GM18868 (cell line): ENCODE results near the gene CC2D2A.
A peak's percentile ranks its signal among the peaks of the same experiment; 100 is the strongest.

ENCODE experiments used
- ATAC-seq: cut with Tn5 transposase; IDR thresholded peaks from one replicate; pipeline ENCODE4 v1.9.1; 2021; ENCODE audit warnings: mild to moderate bottlenecking, moderate library complexity; ENCODE audit not compliant: unreplicated experiment

The CC2D2A gene

GRCh38 chr4:15469402-15470127 is at the start of gene CC2D2A:
TSS of gene CC2D2A (plus strand) at chr4:15469882. CDS start at chr4:15475933, 6,051 bp downstream.
- ATAC-seq, result peak; percentile 26

- no peak for ATAC-seq
Observed at GRCh38 chr4:15420642-15421041, 49.0 kb upstream of the CC2D2A start.

- no peak for ATAC-seq
Observed at GRCh38 chr4:15423285-15423711, 46.4 kb upstream of the CC2D2A start.

GRCh38 chr4:15425520-15425919 is 44.2 kb upstream of the CC2D2A start:
- no peak for ATAC-seq

GRCh38 chr4:15427161-15427560 is 42.5 kb upstream of the CC2D2A start:
- no peak for ATAC-seq

- no peak for ATAC-seq
Observed at GRCh38 chr4:15427701-15428100, 42.0 kb upstream of the CC2D2A start, which contains the start of gene C1QTNF7. TSS of gene C1QTNF7 (plus strand) at chr4:15428033. CDS start at chr4:15435744, 7,711 bp downstream.

GRCh38 chr4:15428611-15429010 is 41.1 kb upstream of the CC2D2A start:
- ATAC-seq, result no peak

- ATAC-seq, result no peak
Observed at GRCh38 chr4:15434091-15434490, 35.6 kb upstream of the CC2D2A start.

- ATAC-seq, result no peak
Observed at GRCh38 chr4:15434676-15435075, 35.0 kb upstream of the CC2D2A start.

GRCh38 chr4:15436513-15436912 is 33.2 kb upstream of the CC2D2A start:
- no peak for ATAC-seq

GRCh38 chr4:15438939-15439524 is 30.6 kb upstream of the CC2D2A start:
- ATAC-seq, result no peak

- ATAC-seq, result no peak
Observed at GRCh38 chr4:15443371-15444160, 26.1 kb upstream of the CC2D2A start.

GRCh38 chr4:15444276-15444675 is 25.4 kb upstream of the CC2D2A start:
- ATAC-seq, result no peak

- no peak for ATAC-seq
Observed at GRCh38 chr4:15444879-15445547, 24.7 kb upstream of the CC2D2A start.

GRCh38 chr4:15451181-15451865 is 18.4 kb upstream of the CC2D2A start:
- no peak for ATAC-seq

- no peak for ATAC-seq
Observed at GRCh38 chr4:15451866-15452765, 17.6 kb upstream of the CC2D2A start.

GRCh38 chr4:15455290-15455689 is 14.4 kb upstream of the CC2D2A start:
- ATAC-seq, result no peak

GRCh38 chr4:15457406-15458201 is 12.1 kb upstream of the CC2D2A start:
- ATAC-seq, result peak; percentile 99

- ATAC-seq, result no peak
Observed at GRCh38 chr4:15458616-15459015, 11.1 kb upstream of the CC2D2A start.
